HG02840 (cell line): ENCODE measurements around the gene MOAP1.
"Not testable (repeated sequence)": the region's sequence is repeated elsewhere in the genome, so short reads cannot be mapped to it uniquely, and the experiment has no call there.

Experiments used
- ATAC-seq: cut with Tn5 transposase; IDR thresholded peaks from one replicate; pipeline ENCODE4 v1.9.1; 2021; ENCODE audit warnings: mild to moderate bottlenecking, moderate library complexity, moderate number of reproducible peaks; ENCODE audit not compliant: unreplicated experiment, low FRiP score

The MOAP1 gene

DNA sequence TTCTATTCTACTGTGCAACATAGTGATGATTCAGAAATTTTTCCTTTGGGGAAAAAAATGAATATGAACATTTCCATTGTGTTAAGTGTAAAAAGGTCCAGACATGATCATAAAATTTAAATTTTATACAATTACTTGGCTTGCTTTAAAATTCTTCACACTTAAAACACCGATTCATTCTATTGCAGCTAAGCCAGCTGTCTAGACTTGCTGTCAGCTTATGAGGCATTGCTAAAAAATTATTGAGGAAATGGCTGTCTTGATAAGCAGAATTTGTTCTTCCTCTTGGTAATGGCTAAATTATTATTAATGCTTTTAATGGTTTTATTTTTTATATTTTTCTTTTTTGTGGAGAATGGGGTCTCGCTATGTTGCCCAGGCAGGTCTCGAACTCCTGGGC lies 2.3 kb upstream of the MOAP1 start:
- ATAC-seq, result no peak

GRCh38 chr14:93186466-93186865 lies 1.8 kb upstream of the MOAP1 start:
- ATAC-seq, result no peak

GRCh38 chr14:93185349-93185720 lies 638 bp upstream of the MOAP1 start:
- ATAC-seq, result no peak

DNA sequence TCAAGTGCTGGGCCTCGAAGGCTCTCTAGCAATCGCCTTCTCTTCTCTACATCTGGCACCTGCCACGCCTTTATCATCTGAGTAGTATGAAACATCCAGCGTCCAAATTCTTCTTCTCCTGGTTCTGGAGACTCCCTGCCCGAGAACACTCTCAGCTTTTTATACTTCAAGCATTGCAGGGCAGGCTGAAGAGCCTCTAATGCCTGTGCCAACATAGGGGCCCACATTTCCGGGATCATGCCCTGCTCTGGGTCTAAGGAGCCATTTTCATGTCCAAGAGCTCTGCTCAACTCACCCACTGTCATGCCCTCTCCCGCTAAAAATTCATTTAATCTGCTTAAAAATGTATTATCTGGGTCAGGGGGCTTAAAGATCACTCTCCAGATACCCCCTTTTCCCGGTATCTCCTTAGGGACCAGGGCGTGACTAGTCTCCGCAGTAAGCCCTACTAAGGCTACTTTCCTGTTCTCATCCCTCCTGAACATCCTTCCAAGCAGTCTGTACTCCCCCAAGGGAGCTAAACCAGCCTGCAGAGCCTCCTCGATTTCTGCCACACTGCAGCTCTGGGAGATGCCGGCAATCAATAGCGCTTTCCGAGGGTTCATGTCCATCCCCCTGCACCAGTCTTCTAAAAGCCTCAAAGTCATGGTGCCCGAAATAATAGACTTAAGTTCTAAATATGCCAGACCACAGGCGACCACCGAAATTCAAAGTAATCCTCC lies 940 bp downstream of the MOAP1 start:
- no peak for ATAC-seq

DNA sequence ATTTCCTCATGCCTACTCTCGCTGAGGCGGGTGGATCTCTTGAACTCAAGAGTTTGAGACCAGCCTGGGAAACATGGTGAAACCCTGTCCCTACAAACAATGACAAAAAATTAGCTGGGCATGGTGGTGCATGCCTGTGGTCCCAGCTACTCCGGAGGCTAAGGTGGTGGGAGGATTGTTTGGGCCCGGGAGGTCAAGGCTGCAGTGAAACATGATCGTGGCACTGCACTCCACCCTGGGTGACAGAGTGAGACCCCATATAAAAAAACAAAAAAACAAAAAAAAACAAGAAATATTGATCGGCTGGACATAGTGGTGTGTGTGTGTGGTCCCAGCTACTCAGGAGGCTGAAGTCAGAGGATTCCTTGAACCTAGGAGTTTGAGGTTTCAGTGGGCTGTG lies 9.2 kb downstream of the MOAP1 start:
- ATAC-seq, result no peak

DNA sequence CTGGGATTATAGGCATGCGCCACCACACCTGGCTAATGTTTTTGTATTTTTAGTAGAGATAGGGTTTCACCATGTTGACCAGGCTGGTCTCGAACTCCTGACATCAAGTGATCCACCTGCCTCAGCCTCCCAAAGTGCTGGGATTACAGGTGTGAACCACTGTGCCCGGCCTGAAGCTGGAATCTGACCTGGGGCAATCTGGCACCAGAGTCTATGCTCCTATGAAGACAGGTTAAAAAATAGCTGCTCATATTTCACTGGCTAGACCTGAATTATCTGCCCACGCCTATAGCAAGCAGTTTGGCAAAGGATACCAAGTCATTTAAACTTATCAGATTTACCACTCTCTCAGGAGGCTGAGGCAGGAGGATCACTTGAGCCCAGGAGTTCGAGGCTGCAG lies 10.0 kb downstream of the MOAP1 start:
- not testable (repeated sequence) for ATAC-seq

GRCh38 chr14:93173943-93174395 lies 10.7 kb downstream of the MOAP1 start:
- ATAC-seq, result no peak

DNA sequence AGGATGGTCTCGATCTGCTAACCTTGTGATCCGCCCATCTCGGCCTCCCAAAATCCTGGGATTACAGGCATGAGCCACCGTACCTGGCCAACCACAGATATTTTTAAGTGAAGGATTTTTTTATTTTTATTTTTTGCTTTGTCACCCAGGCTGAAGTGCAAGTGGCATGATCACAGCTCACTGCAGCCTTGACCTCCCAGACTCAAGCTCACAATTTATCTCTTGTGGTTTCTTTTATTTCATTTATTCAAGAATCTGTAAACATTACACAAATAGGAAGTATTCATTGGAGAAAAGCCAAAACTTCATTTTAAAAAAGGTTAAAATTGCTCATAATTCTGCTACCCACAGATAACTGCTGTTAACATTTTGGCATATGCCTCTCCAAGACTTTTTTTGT lies 13.3 kb downstream of the MOAP1 start:
- ATAC-seq, result no peak

- ATAC-seq, result not testable (repeated sequence)
These were observed 14.6 kb downstream of the MOAP1 start for GRCh38 chr14:93170141-93170540.

- ATAC-seq, result not testable (repeated sequence)
These were observed 15.1 kb downstream of the MOAP1 start for GRCh38 chr14:93169619-93170018.

GRCh38 chr14:93168610-93169009 lies 16.1 kb downstream of the MOAP1 start:
- not testable (repeated sequence) for ATAC-seq

- ATAC-seq, result not testable (repeated sequence)
These were observed 19.1 kb downstream of the MOAP1 start for GRCh38 chr14:93165271-93166265.

DNA sequence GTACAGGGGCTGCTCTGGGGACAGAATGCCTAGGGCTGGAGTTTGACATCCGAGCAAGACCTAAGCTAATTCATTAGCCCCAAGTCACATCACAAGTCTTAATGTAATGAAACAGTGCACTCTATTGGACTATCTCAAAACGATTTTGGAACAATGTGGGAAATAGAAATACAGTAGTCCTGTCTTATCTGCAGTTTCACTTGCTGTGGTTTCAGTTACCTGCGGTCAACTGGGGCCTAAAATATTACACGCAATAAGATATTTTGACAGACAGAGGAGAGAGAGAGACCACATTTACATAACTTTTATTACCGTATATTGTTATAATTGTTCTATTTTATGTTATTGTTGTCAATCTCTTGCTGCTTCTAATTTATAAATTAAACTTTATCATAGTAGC lies 21.1 kb downstream of the MOAP1 start:
- peak; percentile 49 for ATAC-seq

- ATAC-seq, result no peak
These were observed 23.2 kb downstream of the MOAP1 start for GRCh38 chr14:93161411-93161940.

- no peak for ATAC-seq
These were observed 24.3 kb downstream of the MOAP1 start for GRCh38 chr14:93160353-93160801.

DNA sequence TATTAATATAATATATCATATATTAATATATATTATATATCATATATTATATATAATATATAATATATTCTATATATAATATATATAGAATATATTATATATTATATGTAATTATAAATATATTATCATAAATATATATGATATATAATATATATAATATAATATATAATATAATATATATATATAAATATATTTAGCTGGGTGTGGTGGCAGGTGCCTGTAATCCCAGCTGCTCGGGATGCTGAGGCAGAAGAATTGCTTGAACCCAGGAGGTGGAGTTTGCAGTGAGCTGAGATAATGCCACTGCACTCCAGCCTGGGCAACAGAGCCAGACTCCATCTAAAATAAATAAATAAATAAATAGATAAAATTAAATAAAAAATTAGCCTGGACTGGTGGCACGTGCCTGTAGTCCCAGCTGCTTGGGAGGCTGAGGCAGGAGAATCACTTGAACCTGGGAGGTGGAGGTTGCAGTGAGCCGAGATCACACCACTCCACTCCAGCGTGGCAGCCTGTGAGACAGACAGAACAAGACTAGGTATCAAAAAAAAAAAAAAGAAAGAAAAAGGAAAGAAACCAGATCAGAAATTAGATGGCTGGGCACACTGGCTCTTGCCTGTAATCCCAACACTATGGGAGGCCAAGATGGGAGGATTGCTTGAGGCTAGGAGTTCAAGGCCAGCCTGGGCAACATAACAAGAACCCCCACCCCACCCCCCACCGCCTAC lies 24.9 kb downstream of the MOAP1 start:
- not testable (repeated sequence) for ATAC-seq

GRCh38 chr14:93158349-93158748 lies 26.3 kb downstream of the MOAP1 start:
- not testable (repeated sequence) for ATAC-seq

- ATAC-seq, result no peak
These were observed 27.9 kb downstream of the MOAP1 start for GRCh38 chr14:93156693-93157369.

DNA sequence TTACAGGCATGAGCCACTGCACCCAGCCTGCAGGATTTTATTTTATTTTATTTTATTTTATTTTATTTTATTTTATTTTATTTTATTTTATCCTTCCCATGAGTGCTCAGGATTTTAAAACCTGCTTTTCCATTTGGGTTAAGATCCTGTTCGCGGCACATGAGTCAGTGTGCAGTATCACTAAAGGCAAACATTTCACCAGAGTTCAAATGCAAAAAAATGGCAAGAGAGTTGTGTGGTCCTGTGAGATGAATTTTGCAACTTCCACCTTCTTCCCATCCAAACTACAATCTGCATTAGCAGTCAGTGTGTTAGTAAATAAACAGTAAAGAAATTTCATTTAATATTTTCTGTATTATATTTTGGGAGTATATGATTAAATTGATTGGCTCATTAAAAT lies 29.0 kb downstream of the MOAP1 start:
- ATAC-seq, result no peak

DNA sequence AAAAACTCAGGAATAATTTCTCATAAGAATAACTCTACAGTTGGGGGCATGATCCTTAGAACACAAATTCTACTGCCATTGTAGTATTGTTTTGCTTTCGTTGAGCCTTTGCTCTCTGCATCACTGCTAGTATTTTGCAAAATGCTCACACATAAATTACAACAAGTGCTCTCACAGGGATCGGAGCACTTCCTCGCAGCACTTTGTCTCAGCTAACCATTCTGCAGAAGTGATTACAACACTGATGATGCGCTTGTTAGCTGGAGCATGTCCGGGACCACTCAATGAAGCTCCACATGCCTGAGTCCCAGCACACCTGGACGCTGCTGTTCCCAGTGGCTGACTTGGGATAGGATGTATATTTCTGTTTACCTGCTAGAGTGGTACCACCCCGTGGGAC lies 31.6 kb downstream of the MOAP1 start:
- ATAC-seq, result no peak
